ENCODE results near the gene CD274. TPM values are rescaled to one million over a fixed set of nuclear protein-coding genes. Genes with fewer than 3 reads are reported as not detected.
A peak's percentile ranks its signal among the peaks of the same experiment; 100 is the strongest.
"Not testable (repeated sequence)": the region's sequence is repeated elsewhere in the genome, so short reads cannot be mapped to it uniquely, and the experiment has no call there.

CD274 gene
- 12.7 and 17.7 TPM in 2 replicates for total RNA-seq

GRCh38 chr9:5450359-5451091, at the start of gene CD274:
CD274 (plus strand) TSS chr9:5450542; CDS start chr9:5456114, 5,572 bp downstream.
- DNase-seq, result peak; percentile 97

- DNase-seq, result peak; percentile 15
Observed at GRCh38 chr9:5402217-5402616, 48.1 kb upstream of the CD274 start.

DNA sequence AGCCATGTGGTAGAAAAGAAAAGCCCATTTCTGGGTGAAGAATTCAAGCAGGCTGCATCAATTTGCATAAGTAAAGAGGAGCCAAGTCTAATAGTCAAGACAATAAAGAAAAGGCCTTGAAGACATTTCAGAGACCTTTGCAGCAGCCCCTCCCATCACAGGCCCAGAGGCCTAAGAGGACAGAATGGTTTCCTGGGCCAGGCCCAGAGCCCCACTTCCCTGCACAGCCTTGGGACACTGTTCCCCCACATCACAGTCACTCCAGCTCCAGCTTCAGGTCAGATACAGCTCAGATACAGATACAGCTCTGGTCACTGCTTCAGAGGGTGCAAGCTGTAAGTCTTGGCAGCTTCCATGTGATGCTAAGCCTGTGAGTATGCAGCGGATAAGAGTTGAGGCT, 41.7 kb upstream of the CD274 start:
- DNase-seq, result no peak

- no peak for DNase-seq
Observed at GRCh38 chr9:5416953-5417352, 33.4 kb upstream of the CD274 start.

- no peak for DNase-seq
Observed at GRCh38 chr9:5418481-5418880, 31.9 kb upstream of the CD274 start.

- no peak for DNase-seq
Observed at GRCh38 chr9:5419987-5420386, 30.4 kb upstream of the CD274 start.

GRCh38 chr9:5421163-5421562, 29.2 kb upstream of the CD274 start:
- DNase-seq, result no peak

- DNase-seq, result no peak
Observed at GRCh38 chr9:5422276-5422675, 28.1 kb upstream of the CD274 start.

GRCh38 chr9:5425006-5425628, 25.2 kb upstream of the CD274 start:
- peak; percentile 49 for DNase-seq

GRCh38 chr9:5427005-5427404, 23.3 kb upstream of the CD274 start:
- DNase-seq, result no peak

DNA sequence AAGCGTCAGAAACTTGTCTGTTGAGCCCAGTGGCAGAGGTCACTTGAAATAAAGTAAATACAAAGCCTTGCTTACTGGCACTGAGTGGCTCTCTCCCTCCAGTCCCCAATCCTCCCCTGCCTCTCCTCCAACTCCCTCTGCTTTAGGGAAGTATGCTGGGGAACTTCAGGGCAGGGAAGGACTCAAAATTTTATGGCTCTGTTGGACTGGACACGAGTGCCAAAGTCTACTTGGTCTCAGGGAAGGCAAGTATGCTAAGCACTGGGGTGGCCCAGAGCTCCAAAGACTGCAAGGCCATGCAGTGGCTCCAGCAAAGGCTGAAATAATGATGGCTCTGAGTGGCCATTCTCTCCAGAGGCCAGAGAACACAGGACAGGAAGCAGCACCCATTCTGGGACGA, 22.2 kb upstream of the CD274 start:
- DNase-seq, result no peak

DNA sequence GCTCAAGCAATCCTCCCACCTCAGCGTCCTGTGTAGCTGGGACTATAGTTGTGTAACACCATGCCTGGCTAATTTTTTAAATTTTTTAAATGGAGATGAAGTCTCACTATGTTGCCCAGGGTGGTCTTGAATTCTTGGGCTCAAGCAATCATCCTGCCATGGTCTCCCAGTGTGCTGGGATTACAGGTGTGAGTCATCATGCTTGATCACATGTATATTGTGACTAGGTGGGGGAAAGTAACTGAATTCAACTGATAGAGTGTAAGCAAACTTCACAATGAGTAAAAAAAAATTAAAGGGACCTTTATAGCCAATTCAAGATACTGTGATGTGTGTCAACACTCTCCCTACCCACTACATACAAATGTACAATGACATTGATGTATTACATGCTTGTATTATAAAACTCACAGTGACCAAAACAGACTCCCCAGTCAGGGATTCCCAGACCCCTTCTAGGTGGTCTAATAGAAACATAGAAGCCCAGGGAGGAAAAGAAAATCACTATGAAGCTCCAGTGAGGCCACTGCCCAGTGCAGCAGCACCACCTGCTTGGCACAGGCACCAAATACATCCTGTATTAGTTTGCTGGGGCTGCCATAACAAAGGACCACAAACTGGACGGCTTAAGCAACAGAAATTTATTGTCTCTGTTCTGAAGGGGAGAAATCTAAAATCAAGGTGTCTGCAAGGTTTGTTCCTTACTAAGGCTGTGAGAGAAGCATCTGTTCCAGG, 21.4 kb upstream of the CD274 start:
- peak; percentile 34 for DNase-seq

- no peak for DNase-seq
Observed at GRCh38 chr9:5429873-5430564, 20.3 kb upstream of the CD274 start.

DNA sequence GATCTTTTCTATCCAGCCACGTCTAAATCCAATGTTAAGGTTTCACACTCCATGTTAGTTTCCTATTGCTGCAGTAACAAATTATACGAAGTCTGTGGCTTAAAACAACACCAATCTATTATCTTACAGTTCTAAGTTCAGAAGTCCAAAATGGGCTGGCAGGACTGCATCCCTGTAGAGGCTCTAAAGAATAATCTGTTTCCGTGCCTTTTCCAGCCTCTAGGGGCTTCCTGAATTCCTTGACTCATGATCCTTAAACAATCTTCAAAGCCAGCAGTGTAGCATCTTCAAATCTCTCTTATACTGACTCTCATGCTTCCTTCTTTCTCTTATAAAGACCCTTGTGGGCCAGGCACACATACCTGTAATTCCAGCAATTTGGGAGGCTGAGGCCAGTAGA, 19.4 kb upstream of the CD274 start:
- no peak for DNase-seq

GRCh38 chr9:5432890-5433289, 17.5 kb upstream of the CD274 start:
- DNase-seq, result not testable (repeated sequence)

- DNase-seq, result not testable (repeated sequence)
Observed at GRCh38 chr9:5433328-5433727, 17.0 kb upstream of the CD274 start.

GRCh38 chr9:5433841-5434810, 16.2 kb upstream of the CD274 start:
- not testable (repeated sequence) for DNase-seq

DNA sequence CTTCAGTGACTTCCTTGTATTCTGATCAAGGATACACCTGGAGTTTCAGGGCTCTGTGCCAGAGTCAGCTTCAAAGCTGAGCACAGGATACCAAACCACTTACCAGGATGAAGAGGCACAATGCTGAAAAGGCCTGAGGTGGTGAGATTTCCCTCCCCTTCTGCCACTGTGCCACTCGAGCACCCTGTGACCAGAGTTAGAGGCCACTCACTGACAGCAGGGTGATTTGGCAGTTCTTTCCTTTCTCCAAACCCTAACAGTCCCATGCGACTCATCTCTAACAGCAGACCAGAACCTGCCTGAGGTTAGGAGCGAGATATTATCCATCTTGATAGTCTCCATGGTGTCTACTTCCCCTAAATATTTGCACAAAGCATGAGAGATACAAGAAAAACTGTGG, 14.4 kb upstream of the CD274 start:
- peak; percentile 54 for DNase-seq

DNA sequence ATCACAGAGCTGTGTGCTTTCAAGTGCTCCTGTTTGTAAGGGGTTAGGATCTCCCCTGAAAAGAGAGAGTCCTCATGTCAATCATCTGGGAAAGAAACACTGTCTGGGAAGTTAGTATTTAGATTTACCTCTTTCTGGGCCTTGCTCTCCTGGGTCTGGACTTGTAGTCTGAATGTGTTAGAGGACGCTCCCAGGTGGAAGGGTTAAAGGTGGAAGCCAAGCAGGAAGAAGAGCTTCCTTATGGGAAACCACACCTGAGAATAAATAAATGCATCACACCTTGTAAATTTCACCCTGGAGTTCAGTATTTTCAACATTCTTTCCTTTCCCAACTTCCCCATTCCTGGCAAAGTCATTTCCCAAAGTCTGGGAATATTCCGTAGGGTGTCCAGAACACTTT, 13.9 kb upstream of the CD274 start:
- no peak for DNase-seq

DNA sequence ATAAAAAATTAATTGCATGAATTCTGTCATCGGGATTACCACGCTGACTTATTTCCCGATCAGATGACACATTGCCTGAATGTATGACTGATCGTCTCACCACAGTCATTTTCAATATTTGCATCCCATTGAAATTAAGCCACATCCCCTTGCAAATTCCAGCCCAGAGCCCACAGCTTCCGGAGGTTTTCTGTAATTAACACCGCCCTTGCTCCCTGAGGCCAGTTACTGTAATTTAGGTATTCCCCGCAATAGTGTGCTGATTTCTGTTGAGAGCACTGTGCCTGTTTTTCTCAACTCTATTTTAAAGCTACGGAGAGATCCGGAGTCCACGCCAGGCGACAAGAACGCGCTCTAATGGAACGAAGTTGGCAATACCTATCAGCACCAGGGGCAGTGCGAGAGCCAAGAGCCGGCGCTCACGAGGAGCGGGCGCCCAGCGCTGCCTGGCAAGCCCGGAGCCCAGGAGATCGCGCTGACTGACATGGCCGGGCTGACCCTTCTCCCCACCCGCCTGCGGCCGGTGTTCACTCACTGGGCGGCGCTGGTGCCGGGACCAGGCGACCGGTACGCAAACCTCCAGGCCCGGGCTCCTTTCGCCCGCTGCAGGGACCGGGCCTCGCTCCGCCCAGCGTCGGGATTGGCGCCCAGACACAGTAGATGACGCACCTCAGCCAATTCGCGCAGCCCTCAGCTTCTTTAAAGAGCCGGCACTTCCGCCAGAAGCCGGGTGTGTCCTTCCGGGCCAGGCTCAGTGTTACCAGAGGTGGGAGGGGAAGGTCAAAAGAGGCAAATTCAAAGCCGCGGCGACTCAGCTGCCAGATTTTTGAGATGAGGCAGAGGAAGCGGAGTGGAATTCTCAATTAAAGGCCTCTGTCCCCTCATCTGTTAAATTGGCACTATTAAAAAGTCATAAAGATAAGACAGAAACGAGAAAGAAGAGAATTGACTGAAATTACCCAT, 12.8 kb upstream of the CD274 start, which contains the start of gene PLGRKT:
Gene PLGRKT, minus strand, starts transcription at position 672 of the 963 bp plus-strand sequence. CDS start 5,948 bp downstream, outside the sequence.
- DNase-seq, result peak; percentile 92

Data from dermis blood vessel endothelial cell (primary cell).